Stimulated activated CD8-positive, alpha-beta memory T cell treated with anti-CD3 and anti-CD28 coated beads, Interleukin-12 subunit alpha, Interleukin-12 subunit beta, amount 100 ng/mL, for 4 hours (primary cell): Measurements from ENCODE around the gene ANO4.
"Not testable (repeated sequence)": the region's sequence is repeated elsewhere in the genome, so short reads cannot be mapped to it uniquely, and the experiment has no call there.

ENCODE experiments used
- DNase-seq: peaks from one replicate; pipeline ENCODE4 v3.0.0-alpha.2; 2020; ENCODE audit warnings: low read depth

ANO4 gene

DNA sequence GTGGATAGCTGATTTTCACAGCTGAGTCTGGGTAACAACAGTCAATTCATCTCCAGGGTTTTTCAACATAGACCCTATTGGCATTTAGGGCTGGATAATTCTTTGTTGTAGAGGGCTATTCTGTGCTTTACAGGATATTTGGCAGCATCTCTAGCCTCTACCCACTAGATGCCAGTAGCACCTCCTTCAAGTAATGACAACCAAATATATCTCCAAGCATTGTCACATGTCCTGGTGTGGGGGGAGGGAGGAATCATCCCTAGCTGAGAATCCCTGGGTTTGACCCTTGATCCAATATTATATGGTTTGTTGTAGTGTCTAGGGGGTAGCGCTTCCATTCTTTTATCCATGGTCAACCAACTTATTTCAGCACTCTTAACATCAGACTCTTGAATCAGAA lies 157.2 kb downstream of the ANO4 start:
- no peak for DNase-seq

GRCh38 chr12:100953217-100953616 lies 158.6 kb downstream of the ANO4 start:
- DNase-seq, result no peak

GRCh38 chr12:100953677-100954076 lies 159.1 kb downstream of the ANO4 start:
- DNase-seq, result no peak

GRCh38 chr12:100954118-100954517 lies 159.5 kb downstream of the ANO4 start:
- no peak for DNase-seq

- no peak for DNase-seq
Measured at GRCh38 chr12:100955139-100955538, 160.6 kb downstream of the ANO4 start.

GRCh38 chr12:100956311-100956852 lies 161.8 kb downstream of the ANO4 start:
- no peak for DNase-seq

GRCh38 chr12:100959481-100959880 lies 164.9 kb downstream of the ANO4 start:
- no peak for DNase-seq

DNA sequence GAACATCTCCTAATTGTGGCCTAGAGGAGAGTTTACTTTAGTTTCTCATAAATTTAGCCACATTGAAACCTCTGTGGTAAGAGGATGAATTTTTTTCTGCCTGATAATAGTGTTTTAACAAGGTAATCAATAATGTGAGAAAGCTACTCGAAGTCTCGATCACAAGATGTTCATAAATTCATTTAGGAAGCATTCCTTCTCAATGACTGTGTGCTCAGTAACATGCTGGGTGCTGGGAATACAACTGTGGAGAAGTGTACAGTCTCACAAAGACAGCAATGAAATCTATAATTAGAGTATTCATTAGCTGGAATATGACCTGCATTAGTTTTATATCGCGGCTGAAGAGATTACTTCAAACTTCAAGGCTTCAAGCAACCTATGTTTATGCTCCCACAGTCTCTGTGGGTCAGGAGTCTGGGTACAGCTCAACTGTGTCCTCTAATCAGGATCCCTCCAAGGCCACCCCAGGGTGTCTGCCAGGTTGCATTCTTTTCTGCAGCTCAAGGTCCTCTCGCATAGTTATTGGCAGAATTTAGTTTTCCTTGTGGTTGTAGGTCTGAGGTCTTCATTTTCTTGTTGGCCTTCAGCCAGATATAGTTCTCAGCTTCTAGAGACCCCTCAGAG lies 167.6 kb downstream of the ANO4 start:
- DNase-seq, result no peak

DNA sequence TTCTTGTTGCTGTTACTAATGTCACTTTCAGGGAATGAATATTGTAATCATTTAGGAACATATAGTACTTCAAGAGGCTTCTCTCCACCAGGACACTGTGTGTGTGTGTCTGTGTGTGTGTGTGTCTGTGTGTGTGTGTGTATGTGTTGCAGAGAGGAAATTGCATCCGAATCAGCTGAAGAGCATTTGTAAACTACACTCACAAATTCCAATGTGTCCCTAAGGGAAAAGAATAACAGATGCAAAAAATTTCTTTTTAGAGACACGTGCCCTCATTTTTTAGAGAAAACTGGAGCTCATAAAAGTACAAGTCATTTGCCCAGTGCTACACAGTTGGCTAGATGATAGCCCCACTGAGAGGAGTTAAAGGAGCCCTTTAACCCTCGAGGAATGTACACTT lies 168.8 kb downstream of the ANO4 start:
- no peak for DNase-seq

DNA sequence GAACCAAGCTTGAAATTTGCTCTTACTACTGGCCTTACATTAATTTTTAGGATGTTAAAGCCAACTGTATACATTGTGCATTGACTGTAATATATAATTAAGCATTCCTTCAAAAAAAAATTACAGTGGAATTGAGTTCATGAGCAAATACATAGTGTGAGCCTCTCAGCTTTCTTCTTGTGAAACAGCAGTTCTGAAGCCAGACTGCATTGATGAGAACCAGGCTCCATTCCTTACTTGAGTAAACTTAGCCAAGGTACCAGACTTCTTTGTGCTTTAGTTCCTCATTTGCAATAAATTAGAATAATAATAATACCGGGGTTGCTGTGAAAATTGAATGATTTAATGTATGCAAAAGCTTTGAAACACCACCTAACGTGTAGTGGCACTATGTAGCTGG lies 169.5 kb downstream of the ANO4 start:
- no peak for DNase-seq

DNA sequence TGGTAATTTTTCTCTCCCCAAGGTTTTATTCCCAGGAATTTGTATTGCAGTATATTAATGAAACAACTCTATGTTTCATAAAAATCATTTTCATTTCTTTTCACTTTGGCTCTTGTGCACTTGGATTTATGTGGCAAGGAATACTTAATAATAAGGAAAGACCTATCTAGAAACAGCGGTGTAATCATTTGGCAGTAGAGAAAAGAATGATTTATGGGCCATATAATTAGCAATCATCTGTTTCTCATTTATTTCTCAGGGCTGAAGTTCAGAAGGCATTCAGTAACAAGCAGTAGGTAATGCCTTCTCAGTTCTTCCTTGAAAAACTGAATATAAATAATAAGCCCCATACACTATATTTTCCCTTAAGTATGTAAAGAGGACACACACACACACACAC lies 172.6 kb downstream of the ANO4 start:
- no peak for DNase-seq

GRCh38 chr12:100970894-100971293 lies 176.3 kb downstream of the ANO4 start:
- DNase-seq, result no peak

DNA sequence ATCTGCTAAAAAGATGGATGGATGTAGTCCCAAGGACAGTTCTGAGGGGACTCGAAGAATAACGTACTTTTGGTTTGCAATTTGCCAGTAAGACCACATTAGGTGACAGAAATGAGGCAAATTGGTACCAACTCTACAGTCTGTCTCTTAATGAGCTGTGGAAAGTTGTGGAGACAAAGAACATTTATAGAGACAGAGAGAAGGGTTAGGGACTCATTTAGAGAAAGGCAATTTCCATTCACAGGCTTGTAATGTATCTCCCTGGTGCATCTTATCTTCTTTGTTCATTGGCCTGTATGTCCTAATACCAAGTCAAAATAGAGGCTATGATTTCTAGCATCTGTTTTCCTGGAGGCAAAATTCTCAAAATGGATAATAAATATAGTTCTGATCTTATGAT lies 177.5 kb downstream of the ANO4 start:
- DNase-seq, result no peak

DNA sequence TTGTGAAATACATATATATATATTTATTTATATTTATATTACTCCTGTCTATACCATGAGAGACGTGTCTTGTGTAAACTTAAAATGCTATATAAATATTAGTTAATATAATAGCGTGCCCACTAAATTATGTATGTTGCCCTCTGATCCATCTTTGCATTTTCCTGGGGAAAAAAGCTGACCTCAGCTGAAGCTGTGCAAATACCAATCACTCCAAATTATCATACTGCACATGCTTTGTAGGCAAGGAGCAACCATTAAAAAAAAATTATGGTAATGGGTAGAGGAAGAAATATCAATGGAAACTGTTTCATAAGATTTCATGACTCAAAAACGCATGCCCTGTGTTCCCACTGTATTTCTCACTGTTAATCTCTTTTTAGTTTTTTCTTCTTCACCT lies 179.8 kb downstream of the ANO4 start:
- no peak for DNase-seq

- DNase-seq, result no peak
Measured at GRCh38 chr12:100974747-100975146, 180.2 kb downstream of the ANO4 start.

DNA sequence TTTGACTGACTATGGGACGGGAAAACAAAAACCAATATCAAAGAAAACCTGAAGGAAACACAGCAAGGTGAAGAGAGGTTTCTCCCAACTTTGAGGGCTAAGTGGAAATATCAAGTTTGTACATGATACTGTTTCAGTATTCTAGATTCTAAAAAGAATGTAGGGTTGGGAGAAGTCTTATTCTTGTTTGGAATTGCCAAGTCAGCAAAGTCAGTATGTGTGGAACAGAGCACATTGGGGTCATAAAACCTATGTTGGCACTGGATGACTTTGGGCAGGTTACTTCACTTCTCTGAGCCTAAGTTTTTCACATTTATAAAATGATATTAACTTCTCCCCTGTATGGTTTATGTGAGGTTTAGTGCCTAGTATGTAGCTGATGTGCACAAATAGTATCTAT lies 182.2 kb downstream of the ANO4 start:
- no peak for DNase-seq

DNA sequence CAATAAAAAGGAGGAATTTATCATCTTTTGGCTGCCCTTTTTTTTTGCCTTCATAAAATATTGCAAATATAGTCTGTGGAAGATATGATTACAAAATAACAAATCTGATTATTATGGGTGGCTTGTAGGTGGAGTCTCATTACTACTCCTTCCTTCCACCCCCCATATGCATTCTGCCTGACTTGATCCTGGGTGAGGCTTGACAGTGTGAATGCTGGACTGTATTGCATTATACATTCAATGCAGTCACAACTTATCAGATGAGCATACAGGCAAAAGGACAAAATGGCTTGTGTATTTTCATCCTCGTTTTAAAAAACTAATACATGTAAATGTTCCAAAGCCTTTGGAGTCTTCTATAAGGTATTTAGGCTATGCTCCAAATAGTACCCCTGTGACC lies 186.3 kb downstream of the ANO4 start:
- no peak for DNase-seq

DNA sequence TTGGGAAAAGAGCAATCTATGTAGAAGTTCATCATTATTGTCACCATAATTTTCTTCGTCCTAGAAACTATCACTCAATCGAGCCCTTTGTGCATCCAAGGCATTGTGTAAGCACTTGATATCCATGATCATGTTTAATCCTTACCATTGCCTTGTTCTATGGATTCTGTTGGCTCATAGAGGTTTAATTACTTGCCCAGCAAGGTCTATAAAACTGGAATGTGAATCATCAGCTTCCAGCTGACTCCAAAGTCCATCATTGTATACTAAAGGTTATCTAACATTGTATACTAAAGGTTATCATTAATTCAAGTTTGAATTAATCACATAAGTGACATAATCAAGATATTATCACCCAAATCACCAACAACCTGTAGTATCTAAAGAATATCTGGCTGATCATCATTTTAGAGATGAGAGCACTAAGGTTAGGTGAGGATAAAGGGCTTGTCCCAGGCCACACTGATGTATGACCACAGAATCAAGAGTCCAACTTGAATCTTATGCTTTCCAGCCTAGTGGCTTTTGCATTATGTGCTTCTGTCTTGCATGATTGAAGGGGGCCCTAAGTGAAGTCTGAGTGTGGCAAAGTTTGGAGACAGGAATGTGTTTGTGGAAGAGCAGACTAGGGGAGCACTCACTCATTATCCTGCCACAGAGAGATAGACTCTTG lies 188.1 kb downstream of the ANO4 start:
- no peak for DNase-seq

- DNase-seq, result no peak
Measured at GRCh38 chr12:100984796-100985195, 190.2 kb downstream of the ANO4 start.

DNA sequence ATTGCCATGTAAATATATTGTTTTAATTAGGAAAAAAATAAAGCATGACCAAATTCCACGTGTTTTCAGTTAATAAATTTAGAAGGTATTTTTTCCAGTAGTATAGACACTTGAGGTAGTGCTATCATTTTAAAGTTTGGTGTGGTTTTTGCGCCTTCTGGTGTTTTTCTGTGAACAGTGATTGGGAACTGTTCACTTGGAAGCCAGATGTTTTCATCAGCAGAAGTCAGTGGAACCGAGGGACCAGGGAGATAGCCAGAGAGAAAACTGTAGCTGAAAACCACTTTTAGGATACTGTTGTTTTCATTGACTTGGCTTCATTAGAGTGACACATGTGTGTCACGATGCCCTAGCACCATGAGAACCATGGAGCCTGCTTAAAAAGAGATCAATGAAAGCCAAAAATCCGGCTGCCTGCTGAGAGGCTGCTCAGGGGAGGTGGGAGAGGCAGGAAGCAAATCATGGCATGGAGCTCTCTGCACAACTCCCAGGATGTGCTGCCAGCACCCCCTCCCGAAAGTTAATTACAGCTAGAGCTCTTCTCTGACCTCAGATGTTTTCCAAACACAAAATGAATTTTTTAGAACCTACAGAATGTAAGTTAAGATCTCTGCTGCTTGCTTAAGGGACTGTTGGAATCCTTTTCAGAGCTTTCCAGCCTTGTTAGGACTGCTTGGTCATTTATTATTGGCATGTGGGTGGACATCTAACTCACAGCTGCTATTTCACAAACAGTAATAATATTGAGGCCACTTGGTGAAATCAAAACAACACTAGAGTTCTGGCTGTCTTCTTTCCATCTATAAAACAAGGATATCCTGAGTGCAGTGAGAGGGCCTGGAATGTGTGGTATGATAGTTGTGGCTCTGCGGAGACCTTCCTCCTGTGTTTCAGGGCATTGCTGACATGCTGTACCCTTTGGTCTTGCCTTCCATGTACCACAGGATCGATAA lies 192.3 kb downstream of the ANO4 start:
- no peak for DNase-seq

DNA sequence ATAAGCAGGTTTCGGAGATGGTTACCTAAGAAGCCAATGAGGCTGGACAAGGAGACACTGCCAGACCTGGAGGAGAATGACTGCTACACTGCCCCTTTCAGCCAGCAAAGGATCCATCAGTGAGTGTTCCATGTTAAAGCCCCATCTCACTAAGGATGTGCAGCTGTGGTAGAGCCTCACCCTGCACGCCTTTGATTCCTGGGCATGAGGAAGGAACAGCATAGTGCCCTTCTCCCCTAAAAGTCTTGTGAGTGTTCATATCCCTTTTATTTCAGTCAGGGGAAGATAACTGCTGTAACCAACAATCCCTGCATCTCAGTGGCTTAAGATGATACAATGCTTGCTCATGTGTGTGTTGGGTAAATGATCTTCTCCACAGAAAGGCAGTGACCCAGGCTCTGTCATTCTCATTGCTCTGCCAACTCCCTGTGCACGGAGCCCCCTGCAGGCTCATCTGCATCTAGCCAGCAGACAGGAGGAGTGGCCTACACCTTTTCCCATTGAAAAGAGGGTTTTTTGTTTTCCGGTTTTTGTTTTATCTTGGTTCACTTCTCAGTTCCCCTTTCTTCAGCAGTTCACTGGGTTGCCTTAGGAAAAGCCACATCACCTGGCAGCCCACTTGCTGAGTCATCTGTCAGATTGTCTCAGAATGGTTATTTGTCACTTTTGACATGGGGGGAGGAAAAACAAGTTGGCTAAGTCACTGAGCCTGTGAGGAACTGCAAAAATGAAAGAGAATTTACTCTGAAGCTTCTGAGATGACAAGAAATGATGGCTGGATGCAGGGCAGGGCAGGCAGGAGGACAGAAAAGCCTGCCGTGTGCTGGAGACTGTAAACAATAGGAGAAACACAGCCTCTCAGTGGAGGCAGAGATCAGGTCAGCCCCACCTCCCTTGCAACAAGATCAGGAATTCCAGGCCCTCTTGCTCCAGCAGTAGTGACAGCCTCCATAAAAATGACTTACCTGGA lies 193.3 kb downstream of the ANO4 start:
- no peak for DNase-seq

DNA sequence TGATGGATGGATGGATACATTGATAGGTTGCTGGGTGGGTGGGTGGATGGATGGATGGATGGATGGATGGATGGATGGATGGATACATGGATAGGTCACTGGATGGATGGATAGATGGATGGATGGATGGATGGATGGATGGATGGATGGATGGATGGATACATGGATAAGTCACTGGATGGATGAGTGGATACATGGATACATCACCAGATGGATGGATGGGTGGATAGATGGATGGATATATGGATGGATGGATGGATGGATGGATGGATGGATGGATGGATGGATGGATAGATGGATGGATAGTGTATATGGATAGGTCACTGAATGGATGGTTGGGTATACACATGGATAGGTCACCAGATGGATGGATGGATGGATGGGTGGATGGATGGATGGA lies 194.9 kb downstream of the ANO4 start:
- not testable (repeated sequence) for DNase-seq
